Sigmoid colon (tissue), 3 donors: ENCODE measurements around the gene SLC35G1.

ENCODE experiments used
- POLR2A ChIP-seq, 2 donors: fragments of 450-650 bp; IDR thresholded peaks; one replicate each; pipeline ENCODE4 v1.6.1; 2016; ENCODE audit warnings: antibody characterized with exemption in 2 of 2, mild to moderate bottlenecking in 2 of 2, moderate library complexity in 2 of 2
- TF ChIP-seq, protein P1 (sequence below), 4 experiments: fragments of 450-650 bp in 3 of 4; fragments of 200-600 bp in 1 of 4; IDR thresholded peaks; one replicate each; pipeline ENCODE4 v1.5.1; 2016 to 2019; ENCODE audit warnings: antibody characterized with exemption in 4 of 4, mild to moderate bottlenecking in 3 of 4, moderate library complexity in 2 of 4

DNA sequence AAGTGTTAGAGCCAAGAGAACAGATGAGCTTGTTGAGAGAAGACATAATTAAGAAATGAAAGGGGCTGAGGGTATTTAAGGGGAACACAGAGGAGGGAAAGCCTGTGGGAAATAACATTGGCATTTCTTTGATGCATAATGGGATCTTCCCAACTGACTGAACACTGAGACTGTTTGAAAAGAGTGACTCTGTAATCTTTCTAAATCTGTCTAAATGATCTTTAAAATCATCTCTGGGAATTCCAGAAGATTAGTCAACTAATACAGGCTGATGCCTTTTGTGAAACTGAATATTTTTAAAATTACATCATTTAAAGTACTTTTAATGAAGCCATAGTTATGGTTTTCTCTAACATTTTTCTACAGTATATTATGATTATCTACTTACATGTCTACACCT is 17.4 kb upstream of the SLC35G1 start:
- TF ChIP-seq, protein P1, sequence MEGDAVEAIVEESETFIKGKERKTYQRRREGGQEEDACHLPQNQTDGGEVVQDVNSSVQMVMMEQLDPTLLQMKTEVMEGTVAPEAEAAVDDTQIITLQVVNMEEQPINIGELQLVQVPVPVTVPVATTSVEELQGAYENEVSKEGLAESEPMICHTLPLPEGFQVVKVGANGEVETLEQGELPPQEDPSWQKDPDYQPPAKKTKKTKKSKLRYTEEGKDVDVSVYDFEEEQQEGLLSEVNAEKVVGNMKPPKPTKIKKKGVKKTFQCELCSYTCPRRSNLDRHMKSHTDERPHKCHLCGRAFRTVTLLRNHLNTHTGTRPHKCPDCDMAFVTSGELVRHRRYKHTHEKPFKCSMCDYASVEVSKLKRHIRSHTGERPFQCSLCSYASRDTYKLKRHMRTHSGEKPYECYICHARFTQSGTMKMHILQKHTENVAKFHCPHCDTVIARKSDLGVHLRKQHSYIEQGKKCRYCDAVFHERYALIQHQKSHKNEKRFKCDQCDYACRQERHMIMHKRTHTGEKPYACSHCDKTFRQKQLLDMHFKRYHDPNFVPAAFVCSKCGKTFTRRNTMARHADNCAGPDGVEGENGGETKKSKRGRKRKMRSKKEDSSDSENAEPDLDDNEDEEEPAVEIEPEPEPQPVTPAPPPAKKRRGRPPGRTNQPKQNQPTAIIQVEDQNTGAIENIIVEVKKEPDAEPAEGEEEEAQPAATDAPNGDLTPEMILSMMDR (IDR thresholded peaks at IDR 0.05) = no peak
- TF ChIP-seq POLR2A (IDR thresholded peaks at IDR 0.05) = no peak
